ENCODE data around the gene TUBGCP3. TPM values are rescaled to one million over a fixed set of nuclear protein-coding genes. Genes with fewer than 3 reads are reported as not detected.

TUBGCP3 gene
- total RNA-seq, 2 donors from 2014 or later = 26.7 to 30.0 TPM

DNA sequence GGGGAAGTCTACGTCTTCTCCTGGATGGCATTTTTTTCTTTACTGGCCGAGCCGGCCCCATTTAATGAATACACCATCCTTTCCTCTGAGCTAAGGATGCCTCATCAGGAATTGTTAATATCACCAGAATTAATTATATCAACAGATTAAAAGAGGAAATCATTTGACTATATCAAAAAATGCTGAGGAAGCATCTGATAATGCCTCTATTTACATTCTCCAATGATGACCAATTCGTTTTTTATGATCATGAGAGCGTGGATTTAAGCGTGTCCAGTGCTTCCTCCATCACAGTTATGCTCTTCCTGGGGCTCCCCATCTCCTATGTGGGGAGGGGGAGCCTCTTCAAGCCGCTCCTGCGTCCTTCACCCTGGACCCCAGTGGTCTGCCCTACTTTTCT is 58.7 kb downstream of the TUBGCP3 start:
- ATAC-seq (no peak), DNase-seq (no peak)
- H3K27me3 ChIP-seq = no peaks in the 10 kb centered on the region
- H3K4me1 ChIP-seq = no peaks in the 10 kb centered on the region
- H3K27ac ChIP-seq = no peak overlapping the region
- intact Hi-C loops (cut with DNase I) = no loop called here
- TF ChIP-seq, protein P1, sequence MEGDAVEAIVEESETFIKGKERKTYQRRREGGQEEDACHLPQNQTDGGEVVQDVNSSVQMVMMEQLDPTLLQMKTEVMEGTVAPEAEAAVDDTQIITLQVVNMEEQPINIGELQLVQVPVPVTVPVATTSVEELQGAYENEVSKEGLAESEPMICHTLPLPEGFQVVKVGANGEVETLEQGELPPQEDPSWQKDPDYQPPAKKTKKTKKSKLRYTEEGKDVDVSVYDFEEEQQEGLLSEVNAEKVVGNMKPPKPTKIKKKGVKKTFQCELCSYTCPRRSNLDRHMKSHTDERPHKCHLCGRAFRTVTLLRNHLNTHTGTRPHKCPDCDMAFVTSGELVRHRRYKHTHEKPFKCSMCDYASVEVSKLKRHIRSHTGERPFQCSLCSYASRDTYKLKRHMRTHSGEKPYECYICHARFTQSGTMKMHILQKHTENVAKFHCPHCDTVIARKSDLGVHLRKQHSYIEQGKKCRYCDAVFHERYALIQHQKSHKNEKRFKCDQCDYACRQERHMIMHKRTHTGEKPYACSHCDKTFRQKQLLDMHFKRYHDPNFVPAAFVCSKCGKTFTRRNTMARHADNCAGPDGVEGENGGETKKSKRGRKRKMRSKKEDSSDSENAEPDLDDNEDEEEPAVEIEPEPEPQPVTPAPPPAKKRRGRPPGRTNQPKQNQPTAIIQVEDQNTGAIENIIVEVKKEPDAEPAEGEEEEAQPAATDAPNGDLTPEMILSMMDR (IDR thresholded peaks at IDR 0.05) = no peak
- no peak for TF ChIP-seq POLR2A (IDR thresholded peaks at IDR 0.05)
- WGBS, 2 donors = 92 to 93% methylated on average over 8 of the region's 8 CpGs
- H3K4me3 ChIP-seq = no peak overlapping the region
- H3K9me3 ChIP-seq = no peaks in the 10 kb centered on the region
- no peaks in the 10 kb centered on the region for H3K36me3 ChIP-seq (replicated peaks in 1 of 2; ENCODE audit: insufficient read depth in 1 of 2, low read depth in 2 of 2)

DNA sequence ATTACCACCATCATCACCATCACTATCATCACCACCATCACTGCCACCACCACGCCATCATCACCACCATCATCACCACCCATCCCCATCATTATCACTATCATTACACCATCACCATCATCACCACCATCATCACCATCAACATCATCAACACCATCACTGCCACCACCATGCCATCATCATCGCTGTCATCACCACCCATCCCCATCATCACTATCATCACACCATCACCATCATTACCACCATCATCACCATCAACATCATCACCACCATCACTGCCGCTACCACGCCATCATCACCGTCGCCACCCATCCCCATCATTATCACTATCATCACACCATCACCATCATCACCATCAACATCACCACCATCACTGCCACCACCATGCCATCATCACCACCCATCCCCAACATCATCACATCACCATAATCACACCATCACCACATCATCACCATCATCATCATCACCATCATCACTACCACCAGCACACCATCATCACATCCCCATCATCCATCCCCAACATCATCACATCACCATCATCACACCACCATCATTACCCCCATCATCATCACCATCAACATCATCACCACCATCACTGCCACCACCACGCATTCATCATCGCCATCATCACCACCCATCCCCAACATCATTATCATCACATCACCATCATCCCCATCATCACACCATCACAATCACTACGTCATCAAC is 61.7 kb downstream of the TUBGCP3 start:
- no peak for DNase-seq
- no peak overlapping the region for H3K4me3 ChIP-seq
- H3K27ac ChIP-seq = no peak overlapping the region
- WGBS, 2 donors = 98% methylated on average over 9 of the region's 9 CpGs
- no peaks in the 10 kb centered on the region for H3K4me1 ChIP-seq
- H3K36me3 ChIP-seq (replicated peaks in 1 of 2; ENCODE audit: insufficient read depth in 1 of 2, low read depth in 2 of 2) = peaks cover 0 to 4% of the 10 kb centered on the region in 2 donors
- ATAC-seq = no peak
- TF ChIP-seq POLR2A (IDR thresholded peaks at IDR 0.05) = no peak
- TF ChIP-seq, protein P1 (IDR thresholded peaks at IDR 0.05) = no peak
- intact Hi-C loops (cut with DNase I) = no loop called here
- no peaks in the 10 kb centered on the region for H3K9me3 ChIP-seq
- no peaks in the 10 kb centered on the region for H3K27me3 ChIP-seq

DNA sequence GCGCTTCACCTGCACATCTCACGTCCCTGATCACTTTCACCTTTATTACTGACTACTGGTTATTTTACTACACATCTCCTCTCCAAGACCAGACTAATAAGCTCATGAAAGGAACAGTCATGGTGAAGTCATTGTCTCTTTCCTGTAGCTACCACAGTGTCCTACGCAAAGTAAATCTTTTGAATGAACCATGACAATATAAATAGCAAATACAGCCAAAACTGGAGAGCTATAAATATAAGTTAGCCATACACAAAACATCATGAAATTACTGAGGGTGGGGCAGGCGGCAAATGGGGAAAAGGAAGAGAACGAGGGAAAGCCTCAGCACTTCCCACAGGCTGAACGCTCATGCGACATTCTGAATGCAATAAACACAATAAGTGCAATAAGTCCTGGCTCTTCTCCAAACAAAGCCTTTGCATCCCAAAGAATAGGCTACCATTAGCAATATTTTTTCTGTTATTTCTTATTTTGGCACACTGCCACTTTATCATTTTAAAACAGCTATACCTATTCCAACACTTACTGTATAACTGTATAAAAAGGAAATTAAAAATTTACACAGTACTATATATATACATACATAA is 62.5 kb downstream of the TUBGCP3 start:
- no peak overlapping the region for H3K4me3 ChIP-seq
- ATAC-seq = no peak

DNA sequence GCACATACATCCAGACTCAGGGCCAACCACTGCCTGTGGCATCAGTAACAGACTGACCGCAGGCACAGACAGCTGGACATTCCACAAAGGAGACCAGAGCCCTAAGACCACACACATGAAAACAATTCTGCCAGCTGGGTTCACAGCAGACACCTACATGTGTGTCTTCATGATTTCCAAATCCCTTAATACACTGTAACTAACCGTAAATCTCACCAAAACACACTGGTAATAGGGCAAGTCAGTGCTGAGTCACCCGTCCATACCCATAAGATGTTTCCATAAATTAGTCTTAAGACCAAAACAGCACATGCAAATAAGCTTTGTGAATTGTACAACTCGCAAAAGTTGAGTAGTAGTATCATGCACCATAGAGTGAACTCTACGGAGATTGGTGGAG is 65.4 kb downstream of the TUBGCP3 start:
- WGBS, 2 donors = 88 to 90% methylated on average over 5 of the region's 5 CpGs
- intact Hi-C loops (cut with DNase I) = no loop called here
- DNase-seq = no peak
- Histone ChIP-seq H3K36me3 (replicated peaks in 1 of 2; ENCODE audit: insufficient read depth in 1 of 2, low read depth in 2 of 2) (peaks cover 0 to 6% of the 10 kb centered on the region in 2 donors), H3K4me1 (no peaks in the 10 kb centered on the region), H3K27me3 (no peaks in the 10 kb centered on the region), H3K27ac (no peak overlapping the region), H3K9me3 (no peaks in the 10 kb centered on the region), H3K4me3 (no peak overlapping the region)
- no peak for ATAC-seq
- TF ChIP-seq POLR2A (IDR thresholded peaks at IDR 0.05) = no peak
- TF ChIP-seq, protein P1 (IDR thresholded peaks at IDR 0.05) = no peak

More for the DNA sequence above, 62.5 kb downstream of the TUBGCP3 start:
- Histone ChIP-seq H3K9me3 (no peaks in the 10 kb centered on the region), H3K27ac (no peak overlapping the region), H3K4me1 (no peaks in the 10 kb centered on the region), H3K36me3 (replicated peaks in 1 of 2; ENCODE audit: insufficient read depth in 1 of 2, low read depth in 2 of 2) (peaks cover 0 to 4% of the 10 kb centered on the region in 2 donors), H3K27me3 (no peaks in the 10 kb centered on the region)
- 92 to 97% methylated on average over 7 of the region's 7 CpGs for WGBS, 2 donors
- no peak for DNase-seq
- TF ChIP-seq, protein P1 (IDR thresholded peaks at IDR 0.05) = no peak
- TF ChIP-seq POLR2A (IDR thresholded peaks at IDR 0.05) = no peak
- intact Hi-C loops (cut with DNase I) = no loop called here
